HepG2 (cell line): ENCODE results near the gene MSMB. TPM values are rescaled to one million over a fixed set of nuclear protein-coding genes. Genes with fewer than 3 reads are reported as not detected.

Experiments used
- ARNT ChIP-seq: fragments of 450-650 bp; IDR thresholded peaks from 2 replicates; pipeline ENCODE4 v1.6.1; 2017
- ATF7-NPFF ChIP-seq: sonication (generic); formaldehyde crosslinking; IDR thresholded peaks from 2 replicates; pipeline ENCODE4 v1.8.1; 2023; ENCODE audit warnings: mild to moderate bottlenecking, low read depth, missing genetic modification reagents, moderate library complexity
- FOXP1 ChIP-seq, 2 experiments: fragments of 450-650 bp in 1 of 2; IDR thresholded peaks; 2 replicates each; pipeline ENCODE4 v1.6.1; 2017 to 2018; ENCODE audit warnings: antibody characterized with exemption in 1 of 2
- IRX3 ChIP-seq: sonication (generic); formaldehyde crosslinking; IDR thresholded peaks from 2 replicates; pipeline ENCODE4 v1.8.1; 2023; ENCODE audit warnings: mild to moderate bottlenecking, low read depth, missing genetic modification reagents, borderline replicate concordance
- KLF12 ChIP-seq: sonication (generic); formaldehyde crosslinking; IDR thresholded peaks from 2 replicates; pipeline ENCODE4 v1.4.0; 2020; ENCODE audit warnings: missing genetic modification reagents, borderline replicate concordance
- MEIS2 ChIP-seq: sonication (generic); formaldehyde crosslinking; IDR thresholded peaks from 2 replicates; pipeline ENCODE4 v1.9.0; 2021; ENCODE audit warnings: mild to moderate bottlenecking, missing genetic modification reagents
- MYNN ChIP-seq: sonication (generic); formaldehyde crosslinking; IDR thresholded peaks from 2 replicates; pipeline ENCODE4 v1.4.0; 2020; ENCODE audit warnings: mild to moderate bottlenecking, low read depth, missing genetic modification reagents
- NBN ChIP-seq: fragments of 450-650 bp; conservative IDR thresholded peaks from 2 replicates; pipeline ENCODE4 v1.6.1; 2017
- NCOR1 ChIP-seq: fragments of 200-600 bp; sonication (generic); IDR thresholded peaks from 2 replicates; pipeline ENCODE4 v1.7.0; 2017; ENCODE audit warnings: antibody characterized with exemption, low read length, borderline replicate concordance
- POLR2A ChIP-seq, 2 experiments: IDR thresholded peaks; 2 replicates each; pipeline ENCODE4 v1.6.1; 2011; ENCODE audit warnings: low read depth in 2 of 2, low read length in 2 of 2, mild to moderate bottlenecking in 1 of 2, moderate library complexity in 1 of 2; ENCODE audit not compliant: insufficient read depth in 1 of 2
- PRMT3 ChIP-seq: sonication (generic); formaldehyde crosslinking; IDR thresholded peaks from 2 replicates; pipeline ENCODE4 v1.8.1; 2022; ENCODE audit warnings: low read depth, mild to moderate bottlenecking, moderate library complexity, missing genetic modification reagents, borderline replicate concordance
- RAD51 ChIP-seq: fragments of 450-650 bp; IDR thresholded peaks from 2 replicates; pipeline ENCODE4 v1.6.1; 2016; ENCODE audit warnings: borderline replicate concordance
- RFX5 ChIP-seq: IDR thresholded peaks from 2 replicates; pipeline ENCODE4 v1.6.1; 2011; ENCODE audit warnings: low read depth, low read length, improper control_type of control experiment
- SMARCE1 ChIP-seq: fragments of 450-650 bp; IDR thresholded peaks from 2 replicates; pipeline ENCODE4 v1.6.1; 2017; ENCODE audit warnings: borderline replicate concordance
- SRSF9 ChIP-seq: fragments of 200-400 bp; formaldehyde crosslinking; IDR thresholded peaks from 2 replicates; pipeline ENCODE4 v1.6.1; 2018; ENCODE audit warnings: borderline replicate concordance, mild to moderate bottlenecking, low read depth, low read length; ENCODE audit not compliant: insufficient read depth, poor library complexity, severe bottlenecking
- STAG1 ChIP-seq: sonication (generic); formaldehyde crosslinking; IDR thresholded peaks from 2 replicates; pipeline ENCODE4 v1.4.0; 2020; ENCODE audit warnings: missing genetic modification reagents
- ZBTB14 ChIP-seq: sonication (generic); formaldehyde crosslinking; IDR thresholded peaks from 2 replicates; pipeline ENCODE4 v1.4.0; 2020; ENCODE audit warnings: missing genetic modification reagents
- ZNF468 ChIP-seq: sonication (generic); formaldehyde crosslinking; IDR thresholded peaks from 2 replicates; pipeline ENCODE4 v1.8.0; 2022; ENCODE audit warnings: mild to moderate bottlenecking, moderate library complexity, missing genetic modification reagents
- ZNF609 ChIP-seq: sonication (generic); formaldehyde crosslinking; IDR thresholded peaks from 2 replicates; pipeline ENCODE4 v1.4.0; 2020; ENCODE audit warnings: mild to moderate bottlenecking, missing genetic modification reagents, borderline replicate concordance
- ZNF644 ChIP-seq: IDR thresholded peaks from 2 replicates; pipeline ENCODE4 v1.6.1; 2016; ENCODE audit warnings: low read depth
- ZNF670 ChIP-seq: sonication (generic); formaldehyde crosslinking; IDR thresholded peaks from 2 replicates; pipeline ENCODE4 v1.8.0; 2022; ENCODE audit warnings: mild to moderate bottlenecking, missing genetic modification reagents, borderline replicate concordance
- ZNF709 ChIP-seq: sonication (generic); formaldehyde crosslinking; IDR thresholded peaks from 2 replicates; pipeline ENCODE4 v1.5.0; 2020; ENCODE audit warnings: mild to moderate bottlenecking, missing genetic modification reagents
- ZNF746 ChIP-seq: sonication (generic); formaldehyde crosslinking; IDR thresholded peaks from 2 replicates; pipeline ENCODE4 v1.8.0; 2022; ENCODE audit warnings: mild to moderate bottlenecking, missing genetic modification reagents
- ZNF841 ChIP-seq: sonication (generic); formaldehyde crosslinking; IDR thresholded peaks from 2 replicates; pipeline ENCODE4 v1.8.1; 2023; ENCODE audit warnings: missing genetic modification reagents, borderline replicate concordance
- polyA plus RNA-seq, 8 experiments: library from polyadenylated mRNA; depleted of rRNA in 3 of 8; stranded (reverse) in 7 of 8; unstranded in 1 of 8; fragments of >200 nt; fragmentation: Illumina TruSeq in 4 of 8; extraction: Trizol in 4 of 8; gene quantifications; 2 replicates each; pipeline versions ENCODE4 v1.2.1 to v1.2.3, GENCODE V29; 2011 to 2016; ENCODE audit warnings: low read depth in 4 of 8, missing spikeins in 1 of 8, mixed read lengths in 1 of 8; ENCODE audit not compliant: insufficient read depth in 1 of 8
- total RNA-seq, 5 experiments: library from RNA; depleted of rRNA; stranded (reverse); fragments of >200 nt; fragmentation: Illumina TruSeq; extraction: Trizol; gene quantifications; 2 replicates each; pipeline ENCODE4 v1.2.3, GENCODE V29; 2016; ENCODE audit warnings: low read depth in 1 of 5

Gene MSMB
- total and polyA plus RNA-seq, 2 of the 13 experiments (the other 11 are each of a cell fraction or from before 2014, with no cell fraction given): 0.84 TPM; not detected in 1

GRCh38 chr10:46052791-46053375 lies 6.8 kb upstream of the MSMB start (continued):
- TF ChIP-seq POLR2A (IDR thresholded peaks at IDR 0.05; ENCODE audit: insufficient read depth in 1 of 2, low read depth in 2 of 2, low read length in 2 of 2) (peak in 1 of 2 experiments; percentile 19; a peak in 1 of 4 replicates), ZBTB14 (no peak), RAD51 (no peak), RFX5 (no peak), ZNF841 (CRISPR knock-in tag) (no peak), ARNT (no peak), FOXP1 (IDR thresholded peaks at IDR 0.05) (no peak), FOXP1 (CRISPR knock-in tag; IDR thresholded peaks at IDR 0.05) (no peak), ATF7-NPFF (0 out of 2 replicates have a peak, but pooled peaks have one; percentile 6), ZNF609 (no peak), MYNN (no peak), PRMT3 (CRISPR knock-in tag) (no peak), ZNF709 (CRISPR knock-in tag) (peak; percentile 9; the same call in 1 of the 2 replicates), ZNF746 (no peak), STAG1 (CRISPR knock-in tag) (no peak), ZNF670 (CRISPR knock-in tag) (no peak), IRX3 (no peak), SRSF9 (no peak), MEIS2 (no peak), NBN (no peak), KLF12 (CRISPR knock-in tag) (peak; percentile 11; the same call in 1 of the 2 replicates), SMARCE1 (no peak), ZNF468 (no peak), ZNF644 (no peak), NCOR1 (no peak)
